Testis (tissue), 2 donors: ENCODE data around the gene ZNF140.

ENCODE experiments used
- POLR2A ChIP-seq: fragments of 450-650 bp; IDR thresholded peaks from one replicate; pipeline ENCODE4 v1.6.1; 2017; ENCODE audit warnings: antibody characterized with exemption, mild to moderate bottlenecking, moderate library complexity
- TF ChIP-seq, protein P1 (sequence below), 3 experiments: fragments of 450-650 bp in 2 of 3; fragments of 200-600 bp in 1 of 3; sonication (generic) in 1 of 3; IDR thresholded peaks; one replicate each; pipeline ENCODE4 v1.5.1; 2016 to 2019; ENCODE audit warnings: antibody characterized with exemption in 3 of 3, mild to moderate bottlenecking in 2 of 3, moderate library complexity in 1 of 3

DNA sequence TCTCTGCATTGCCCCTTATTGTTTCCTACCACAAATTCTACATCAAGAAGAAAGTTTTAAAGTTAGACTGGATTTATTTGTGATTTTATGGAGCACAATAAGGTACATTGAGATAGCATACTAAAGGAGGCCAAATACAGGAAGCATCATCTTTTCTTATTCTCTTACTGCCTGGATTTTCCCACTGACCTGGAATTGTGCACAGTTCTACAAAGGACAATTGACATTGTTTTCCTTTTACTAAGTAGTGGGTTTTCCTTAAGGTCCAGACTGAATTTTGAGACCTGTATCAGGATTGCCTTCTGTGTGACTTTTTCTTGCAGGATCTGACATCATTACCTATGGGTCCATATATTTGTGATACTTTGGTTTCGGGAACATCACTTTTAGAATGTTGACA is 18.8 kb upstream of the ZNF140 start:
- TF ChIP-seq, protein P1, sequence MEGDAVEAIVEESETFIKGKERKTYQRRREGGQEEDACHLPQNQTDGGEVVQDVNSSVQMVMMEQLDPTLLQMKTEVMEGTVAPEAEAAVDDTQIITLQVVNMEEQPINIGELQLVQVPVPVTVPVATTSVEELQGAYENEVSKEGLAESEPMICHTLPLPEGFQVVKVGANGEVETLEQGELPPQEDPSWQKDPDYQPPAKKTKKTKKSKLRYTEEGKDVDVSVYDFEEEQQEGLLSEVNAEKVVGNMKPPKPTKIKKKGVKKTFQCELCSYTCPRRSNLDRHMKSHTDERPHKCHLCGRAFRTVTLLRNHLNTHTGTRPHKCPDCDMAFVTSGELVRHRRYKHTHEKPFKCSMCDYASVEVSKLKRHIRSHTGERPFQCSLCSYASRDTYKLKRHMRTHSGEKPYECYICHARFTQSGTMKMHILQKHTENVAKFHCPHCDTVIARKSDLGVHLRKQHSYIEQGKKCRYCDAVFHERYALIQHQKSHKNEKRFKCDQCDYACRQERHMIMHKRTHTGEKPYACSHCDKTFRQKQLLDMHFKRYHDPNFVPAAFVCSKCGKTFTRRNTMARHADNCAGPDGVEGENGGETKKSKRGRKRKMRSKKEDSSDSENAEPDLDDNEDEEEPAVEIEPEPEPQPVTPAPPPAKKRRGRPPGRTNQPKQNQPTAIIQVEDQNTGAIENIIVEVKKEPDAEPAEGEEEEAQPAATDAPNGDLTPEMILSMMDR (IDR thresholded peaks at IDR 0.05), result no peak
- no peak for TF ChIP-seq POLR2A
